HEK293 (cell line): ENCODE results near the gene CFAP69.

Experiments
- CTCF ChIA-PET: fragments of 350-600 bp; formaldehyde crosslinking; extraction: SDS; loops from one replicate; lab custom pipeline; 2021; ENCODE audit warnings: antibody characterized with exemption; lab: Yijun Ruan, JAX
- POLR2A ChIA-PET: fragments of 300-600 bp; formaldehyde crosslinking; extraction: SDS; loops from one replicate; lab custom pipeline; 2020; ENCODE audit warnings: antibody characterized with exemption, inconsistent platforms; lab: Yijun Ruan, JAX
- H3K27ac ChIP-seq: fragments of 200-500 bp; sonication (Bioruptor generic); 2 replicates; pipeline ENCODE4 v1.5.1; 2014; ENCODE audit warnings: low read depth, low read length, control low read depth, inconsistent platforms; ENCODE audit errors: extremely low read depth
- H3K36me3 ChIP-seq, 2 experiments: fragments of 200-500 bp in 1 of 2; sonication (Bioruptor generic) in 1 of 2; 1 replicate in 1 of 2; 2 replicates in 1 of 2; pipeline ENCODE4 v1.5.1; 2014 to 2017; ENCODE audit warnings: inconsistent platforms in 2 of 2, low read length in 2 of 2; ENCODE audit not compliant: control insufficient read depth in 2 of 2, insufficient read depth in 1 of 2
- H3K4me1 ChIP-seq: fragments of 200-500 bp; sonication (Bioruptor generic); 2 replicates; pipeline ENCODE4 v1.5.1; 2014; ENCODE audit warnings: mild to moderate bottlenecking, low read length, inconsistent platforms; ENCODE audit not compliant: control insufficient read depth, insufficient read depth
- H3K4me3 ChIP-seq: 2 replicates; pipeline ENCODE4 v1.5.1; 2011; ENCODE audit warnings: low read depth, mild to moderate bottlenecking, control low read depth, low read length, moderate library complexity
- H3K9me3 ChIP-seq: fragments of 200-500 bp; sonication (Bioruptor generic); 2 replicates; pipeline ENCODE4 v1.5.1; 2014; ENCODE audit warnings: low read depth, low read length, inconsistent platforms; ENCODE audit not compliant: control insufficient read depth, insufficient read depth
- KLF1 ChIP-seq: fragments of 450-650 bp; formaldehyde crosslinking; IDR thresholded peaks from 2 replicates; pipeline ENCODE4 v1.5.1; 2016; ENCODE audit warnings: missing biosample characterization, missing genetic modification characterization
- KLF10 ChIP-seq: fragments of 450-650 bp; IDR thresholded peaks from 2 replicates; pipeline ENCODE4 v1.5.1; 2018; ENCODE audit warnings: missing biosample characterization, mild to moderate bottlenecking, missing genetic modification characterization
- REPIN1 ChIP-seq: fragments of 450-650 bp; formaldehyde crosslinking; IDR thresholded peaks from 2 replicates; pipeline ENCODE4 v1.5.1; 2017; ENCODE audit warnings: missing biosample characterization, missing genetic modification characterization, low read depth
- SCRT1 ChIP-seq: fragments of 450-650 bp; formaldehyde crosslinking; IDR thresholded peaks from 2 replicates; pipeline ENCODE4 v1.5.1; 2016; ENCODE audit warnings: missing biosample characterization, missing genetic modification characterization, borderline replicate concordance
- SP7 ChIP-seq: fragments of 450-650 bp; formaldehyde crosslinking; IDR thresholded peaks from 2 replicates; pipeline ENCODE4 v1.5.1; 2016; ENCODE audit warnings: missing biosample characterization, missing genetic modification characterization
- ZFP41 ChIP-seq: fragments of 450-650 bp; formaldehyde crosslinking; IDR thresholded peaks from 2 replicates; pipeline ENCODE4 v1.5.1; 2016; ENCODE audit warnings: missing biosample characterization, missing genetic modification characterization, borderline replicate concordance
- ZNF138 ChIP-seq: fragments of 450-650 bp; formaldehyde crosslinking; IDR thresholded peaks from 2 replicates; pipeline ENCODE4 v1.5.1; 2016; ENCODE audit warnings: missing biosample characterization, missing genetic modification characterization, borderline replicate concordance
- ZNF175 ChIP-seq: fragments of 450-650 bp; formaldehyde crosslinking; IDR thresholded peaks from 2 replicates; pipeline ENCODE4 v1.5.1; 2016; ENCODE audit warnings: missing biosample characterization, missing genetic modification characterization
- ZNF23 ChIP-seq: fragments of 450-650 bp; formaldehyde crosslinking; IDR thresholded peaks from 2 replicates; pipeline ENCODE4 v1.5.1; 2016; ENCODE audit warnings: missing biosample characterization, missing genetic modification characterization, borderline replicate concordance
- ZNF416 ChIP-seq: fragments of 450-650 bp; formaldehyde crosslinking; IDR thresholded peaks from 2 replicates; pipeline ENCODE4 v1.5.1; 2016; ENCODE audit warnings: missing biosample characterization, missing genetic modification characterization
- ZNF530 ChIP-seq: fragments of 450-650 bp; formaldehyde crosslinking; IDR thresholded peaks from 2 replicates; pipeline ENCODE4 v1.5.1; 2016; ENCODE audit warnings: low read depth, missing biosample characterization, missing genetic modification characterization
- ZNF555 ChIP-seq: fragments of 450-650 bp; formaldehyde crosslinking; conservative IDR thresholded peaks from 2 replicates; pipeline ENCODE4 v1.5.1; 2017; ENCODE audit warnings: missing biosample characterization, mild to moderate bottlenecking, missing genetic modification characterization, inconsistent platforms
- ZNF558 ChIP-seq: fragments of 450-650 bp; formaldehyde crosslinking; IDR thresholded peaks from 2 replicates; pipeline ENCODE4 v1.5.1; 2016; ENCODE audit warnings: missing biosample characterization, missing genetic modification characterization
- ZNF660 ChIP-seq: fragments of 450-650 bp; IDR thresholded peaks from 2 replicates; pipeline ENCODE4 v1.5.1; 2018; ENCODE audit warnings: missing biosample characterization, mild to moderate bottlenecking, missing genetic modification characterization
- ZNF670 ChIP-seq: fragments of 450-650 bp; formaldehyde crosslinking; IDR thresholded peaks from 2 replicates; pipeline ENCODE4 v1.5.1; 2016; ENCODE audit warnings: missing biosample characterization, missing genetic modification characterization, low read depth
- ZNF776 ChIP-seq: fragments of 450-650 bp; formaldehyde crosslinking; IDR thresholded peaks from 2 replicates; pipeline ENCODE4 v1.5.0; 2017; ENCODE audit warnings: missing biosample characterization, missing genetic modification characterization, borderline replicate concordance
- TF ChIP-seq, protein P1 (sequence below): fragments of 450-650 bp; formaldehyde crosslinking; IDR thresholded peaks from 2 replicates; pipeline ENCODE4 v1.5.1; 2016; ENCODE audit warnings: missing biosample characterization, missing genetic modification characterization
- TF ChIP-seq, protein P2 (sequence below): fragments of 450-650 bp; formaldehyde crosslinking; IDR thresholded peaks from 2 replicates; pipeline ENCODE4 v1.5.1; 2016; ENCODE audit warnings: missing biosample characterization, missing genetic modification characterization
- TF ChIP-seq, protein P3 (sequence below): fragments of 450-650 bp; formaldehyde crosslinking; IDR thresholded peaks from 2 replicates; pipeline ENCODE4 v1.5.1; 2016; ENCODE audit warnings: missing biosample characterization, missing genetic modification characterization
- TF ChIP-seq, protein P4 (sequence below): fragments of 450-650 bp; formaldehyde crosslinking; IDR thresholded peaks from 2 replicates; pipeline ENCODE4 v1.5.1; 2016; ENCODE audit warnings: missing biosample characterization, missing genetic modification characterization
- TF ChIP-seq, protein P5 (sequence below): fragments of 450-650 bp; formaldehyde crosslinking; IDR thresholded peaks from 2 replicates; pipeline ENCODE4 v1.5.1; 2016; ENCODE audit warnings: missing biosample characterization, missing genetic modification characterization
- TF ChIP-seq, protein P6 (sequence below): fragments of 450-650 bp; formaldehyde crosslinking; IDR thresholded peaks from 2 replicates; pipeline ENCODE4 v1.5.1; 2017; ENCODE audit warnings: missing biosample characterization, missing genetic modification characterization

The CFAP69 gene

DNA sequence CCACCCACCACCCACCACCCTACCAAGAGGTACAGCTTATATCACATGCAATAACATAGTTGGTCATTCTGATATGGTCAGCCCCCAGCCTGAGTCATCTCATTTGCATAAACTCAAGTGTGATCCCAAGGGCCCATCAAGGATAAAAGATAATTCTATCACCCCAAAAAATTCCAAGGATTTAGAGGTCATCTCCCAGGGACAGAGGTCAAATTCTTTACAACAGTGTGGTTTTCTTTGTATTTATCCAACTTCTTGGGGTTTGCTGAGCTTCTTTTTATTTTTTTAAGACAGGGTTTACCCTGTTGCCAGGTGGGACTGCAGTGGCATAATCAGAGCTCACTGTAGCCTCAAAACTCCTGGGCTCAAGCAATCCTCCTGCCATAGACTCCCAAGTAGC, 92.1 kb downstream of the CFAP69 start:
- TF ChIP-seq REPIN1 (tag by site-specific recombination), result no peak
- no peak for TF ChIP-seq ZNF23 (tag by site-specific recombination)
- no peak for TF ChIP-seq ZFP41 (tag by site-specific recombination)
- no peak overlapping the region for H3K4me3 ChIP-seq
- no peak overlapping the region for H3K27ac ChIP-seq
- ChIA-PET CTCF (interaction anchor here (0.7 kb wide), 1 partner anchor 9 kb away, joined by 3 read pairs; no protein-coding TSS in a partner anchor), POLR2A (interaction anchor here (1.1 kb wide), 1 partner anchor 9 kb away, joined by 4 read pairs; no protein-coding TSS in a partner anchor)
- H3K4me1 ChIP-seq, result no peaks in the 10 kb centered on the region
- no peaks in the 10 kb centered on the region for H3K36me3 ChIP-seq
- H3K9me3 ChIP-seq, result no peaks in the 10 kb centered on the region

DNA sequence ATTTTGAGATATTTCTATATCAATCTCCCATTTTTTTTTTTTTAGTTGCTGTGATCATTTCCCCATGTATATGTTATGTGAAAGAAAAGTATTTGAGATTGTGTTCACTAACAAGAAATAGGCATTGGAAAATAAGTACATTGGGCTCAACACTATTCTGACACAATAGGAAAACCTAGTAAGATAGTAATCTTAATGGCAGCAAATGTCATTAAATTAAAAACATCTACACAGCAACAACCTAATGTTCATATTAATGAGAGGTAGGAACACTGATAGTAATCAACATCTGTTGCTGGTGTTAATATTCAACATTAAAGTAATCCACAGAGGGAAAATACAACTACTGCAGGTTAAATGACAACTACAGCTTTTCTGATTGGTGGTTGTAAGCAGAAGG, 100.0 kb downstream of the CFAP69 start:
- Histone ChIP-seq H3K4me3 (no peak overlapping the region), H3K27ac (no peak overlapping the region), H3K9me3 (no peaks in the 10 kb centered on the region), H3K4me1 (no peaks in the 10 kb centered on the region), H3K36me3 (no peaks in the 10 kb centered on the region)
- TF ChIP-seq, protein P1, sequence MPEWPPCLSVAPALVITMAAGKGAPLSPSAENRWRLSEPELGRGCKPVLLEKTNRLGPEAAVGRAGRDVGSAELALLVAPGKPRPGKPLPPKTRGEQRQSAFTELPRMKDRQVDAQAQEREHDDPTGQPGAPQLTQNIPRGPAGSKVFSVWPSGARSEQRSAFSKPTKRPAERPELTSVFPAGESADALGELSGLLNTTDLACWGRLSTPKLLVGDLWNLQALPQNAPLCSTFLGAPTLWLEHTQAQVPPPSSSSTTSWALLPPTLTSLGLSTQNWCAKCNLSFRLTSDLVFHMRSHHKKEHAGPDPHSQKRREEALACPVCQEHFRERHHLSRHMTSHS (tag by site-specific recombination), result no peak
- TF ChIP-seq, protein P2, sequence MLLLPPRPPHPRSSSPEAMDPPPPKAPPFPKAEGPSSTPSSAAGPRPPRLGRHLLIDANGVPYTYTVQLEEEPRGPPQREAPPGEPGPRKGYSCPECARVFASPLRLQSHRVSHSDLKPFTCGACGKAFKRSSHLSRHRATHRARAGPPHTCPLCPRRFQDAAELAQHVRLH (tag by site-specific recombination), result no peak
- TF ChIP-seq KLF1, result no peak
- no peak for TF ChIP-seq ZNF416 (tag by site-specific recombination)
- TF ChIP-seq, protein P3, sequence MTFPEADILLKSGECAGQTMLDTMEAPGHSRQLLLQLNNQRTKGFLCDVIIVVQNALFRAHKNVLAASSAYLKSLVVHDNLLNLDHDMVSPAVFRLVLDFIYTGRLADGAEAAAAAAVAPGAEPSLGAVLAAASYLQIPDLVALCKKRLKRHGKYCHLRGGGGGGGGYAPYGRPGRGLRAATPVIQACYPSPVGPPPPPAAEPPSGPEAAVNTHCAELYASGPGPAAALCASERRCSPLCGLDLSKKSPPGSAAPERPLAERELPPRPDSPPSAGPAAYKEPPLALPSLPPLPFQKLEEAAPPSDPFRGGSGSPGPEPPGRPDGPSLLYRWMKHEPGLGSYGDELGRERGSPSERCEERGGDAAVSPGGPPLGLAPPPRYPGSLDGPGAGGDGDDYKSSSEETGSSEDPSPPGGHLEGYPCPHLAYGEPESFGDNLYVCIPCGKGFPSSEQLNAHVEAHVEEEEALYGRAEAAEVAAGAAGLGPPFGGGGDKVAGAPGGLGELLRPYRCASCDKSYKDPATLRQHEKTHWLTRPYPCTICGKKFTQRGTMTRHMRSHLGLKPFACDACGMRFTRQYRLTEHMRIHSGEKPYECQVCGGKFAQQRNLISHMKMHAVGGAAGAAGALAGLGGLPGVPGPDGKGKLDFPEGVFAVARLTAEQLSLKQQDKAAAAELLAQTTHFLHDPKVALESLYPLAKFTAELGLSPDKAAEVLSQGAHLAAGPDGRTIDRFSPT (tag by site-specific recombination), result no peak
- TF ChIP-seq SP7 (tag by site-specific recombination), result no peak
- no peak for TF ChIP-seq ZNF530 (tag by site-specific recombination)
- no peak for TF ChIP-seq ZNF555 (tag by site-specific recombination)
- no peak for TF ChIP-seq KLF10
- TF ChIP-seq ZNF138 (tag by site-specific recombination), result no peak
- no peak for TF ChIP-seq ZNF660 (tag by site-specific recombination)
- TF ChIP-seq ZNF23 (tag by site-specific recombination), result no peak
- no peak for TF ChIP-seq SCRT1 (tag by site-specific recombination)
- no peak for TF ChIP-seq ZNF558 (tag by site-specific recombination)
- TF ChIP-seq, protein P4, sequence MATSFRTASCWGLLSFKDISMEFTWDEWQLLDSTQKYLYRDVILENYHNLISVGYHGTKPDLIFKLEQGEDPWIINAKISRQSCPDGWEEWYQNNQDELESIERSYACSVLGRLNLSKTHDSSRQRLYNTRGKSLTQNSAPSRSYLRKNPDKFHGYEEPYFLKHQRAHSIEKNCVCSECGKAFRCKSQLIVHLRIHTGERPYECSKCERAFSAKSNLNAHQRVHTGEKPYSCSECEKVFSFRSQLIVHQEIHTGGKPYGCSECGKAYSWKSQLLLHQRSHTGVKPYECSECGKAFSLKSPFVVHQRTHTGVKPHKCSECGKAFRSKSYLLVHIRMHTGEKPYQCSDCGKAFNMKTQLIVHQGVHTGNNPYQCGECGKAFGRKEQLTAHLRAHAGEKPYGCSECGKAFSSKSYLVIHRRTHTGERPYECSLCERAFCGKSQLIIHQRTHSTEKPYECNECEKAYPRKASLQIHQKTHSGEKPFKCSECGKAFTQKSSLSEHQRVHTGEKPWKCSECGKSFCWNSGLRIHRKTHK, result no peak
- no peak for TF ChIP-seq ZNF776
- no peak for TF ChIP-seq ZNF175 (tag by site-specific recombination)
- TF ChIP-seq, protein P5, sequence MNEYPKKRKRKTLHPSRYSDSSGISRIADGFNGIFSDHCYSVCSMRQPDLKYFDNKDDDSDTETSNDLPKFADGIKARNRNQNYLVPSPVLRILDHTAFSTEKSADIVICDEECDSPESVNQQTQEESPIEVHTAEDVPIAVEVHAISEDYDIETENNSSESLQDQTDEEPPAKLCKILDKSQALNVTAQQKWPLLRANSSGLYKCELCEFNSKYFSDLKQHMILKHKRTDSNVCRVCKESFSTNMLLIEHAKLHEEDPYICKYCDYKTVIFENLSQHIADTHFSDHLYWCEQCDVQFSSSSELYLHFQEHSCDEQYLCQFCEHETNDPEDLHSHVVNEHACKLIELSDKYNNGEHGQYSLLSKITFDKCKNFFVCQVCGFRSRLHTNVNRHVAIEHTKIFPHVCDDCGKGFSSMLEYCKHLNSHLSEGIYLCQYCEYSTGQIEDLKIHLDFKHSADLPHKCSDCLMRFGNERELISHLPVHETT (tag by site-specific recombination), result no peak
- TF ChIP-seq, protein P6, sequence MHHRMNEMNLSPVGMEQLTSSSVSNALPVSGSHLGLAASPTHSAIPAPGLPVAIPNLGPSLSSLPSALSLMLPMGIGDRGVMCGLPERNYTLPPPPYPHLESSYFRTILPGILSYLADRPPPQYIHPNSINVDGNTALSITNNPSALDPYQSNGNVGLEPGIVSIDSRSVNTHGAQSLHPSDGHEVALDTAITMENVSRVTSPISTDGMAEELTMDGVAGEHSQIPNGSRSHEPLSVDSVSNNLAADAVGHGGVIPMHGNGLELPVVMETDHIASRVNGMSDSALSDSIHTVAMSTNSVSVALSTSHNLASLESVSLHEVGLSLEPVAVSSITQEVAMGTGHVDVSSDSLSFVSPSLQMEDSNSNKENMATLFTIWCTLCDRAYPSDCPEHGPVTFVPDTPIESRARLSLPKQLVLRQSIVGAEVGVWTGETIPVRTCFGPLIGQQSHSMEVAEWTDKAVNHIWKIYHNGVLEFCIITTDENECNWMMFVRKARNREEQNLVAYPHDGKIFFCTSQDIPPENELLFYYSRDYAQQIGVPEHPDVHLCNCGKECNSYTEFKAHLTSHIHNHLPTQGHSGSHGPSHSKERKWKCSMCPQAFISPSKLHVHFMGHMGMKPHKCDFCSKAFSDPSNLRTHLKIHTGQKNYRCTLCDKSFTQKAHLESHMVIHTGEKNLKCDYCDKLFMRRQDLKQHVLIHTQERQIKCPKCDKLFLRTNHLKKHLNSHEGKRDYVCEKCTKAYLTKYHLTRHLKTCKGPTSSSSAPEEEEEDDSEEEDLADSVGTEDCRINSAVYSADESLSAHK, result no peak
- TF ChIP-seq ZNF670, result no peak
- ChIA-PET CTCF (interaction anchor here (0.6 to 1.3 kb wide), 2 partner anchors 8 to 41 kb away, joined by 3 read pairs; no protein-coding TSS in a partner anchor), POLR2A (interaction anchor here (1.8 kb wide), 1 partner anchor 133 kb away, joined by 7 read pairs; the partner anchor contains the start of gene STEAP2)
